SK-N-SH (cell line): ENCODE measurements around the gene SENP1.

Source experiments
- CTCF ChIP-seq: fragments of 200-600 bp; sonication (generic); IDR thresholded peaks from 2 replicates; pipeline ENCODE4 v1.6.1; 2017; ENCODE audit warnings: antibody characterized with exemption, mild to moderate bottlenecking, moderate library complexity
- FOXM1 ChIP-seq: IDR thresholded peaks from 2 replicates; pipeline ENCODE4 v1.4.0; 2012; ENCODE audit warnings: low read depth, mild to moderate bottlenecking
- NFIC ChIP-seq: IDR thresholded peaks from 2 replicates; pipeline ENCODE4 v1.4.0; 2012; ENCODE audit warnings: borderline replicate concordance
- POLR2AphosphoS5 ChIP-seq: IDR thresholded peaks from 2 replicates; pipeline ENCODE4 v1.6.1; 2012; ENCODE audit warnings: low read depth, low read length
- RAD21 ChIP-seq: IDR thresholded peaks from 2 replicates; pipeline ENCODE4 v1.6.1; 2012; ENCODE audit warnings: mild to moderate bottlenecking, low read length
- REST ChIP-seq: IDR thresholded peaks from 2 replicates; pipeline ENCODE4 v1.6.1; 2012; ENCODE audit warnings: mild to moderate bottlenecking, low read depth, low read length, moderate library complexity
- SIN3A ChIP-seq: IDR thresholded peaks from 2 replicates; pipeline ENCODE4 v1.6.1; 2012; ENCODE audit warnings: low read depth, mild to moderate bottlenecking, low read length, moderate library complexity, borderline replicate concordance
- SMC3 ChIP-seq: IDR thresholded peaks from 2 replicates; pipeline ENCODE4 v1.6.1; 2012; ENCODE audit warnings: low read depth, low read length, improper control_type of control experiment
- TAF1 ChIP-seq: IDR thresholded peaks from 2 replicates; pipeline ENCODE4 v1.6.1; 2012; ENCODE audit warnings: low read depth, mild to moderate bottlenecking, low read length, moderate library complexity, borderline replicate concordance
- USF2 ChIP-seq: fragments of 150-350 bp; IDR thresholded peaks from 2 replicates; pipeline ENCODE4 v1.6.1; 2017; ENCODE audit warnings: antibody characterized with exemption, low read length, low read depth, borderline replicate concordance
- YY1 ChIP-seq: IDR thresholded peaks from 2 replicates; pipeline ENCODE4 v1.4.0; 2012; ENCODE audit warnings: low read depth, mild to moderate bottlenecking

GRCh38 chr12:48075832-48076231, 30.0 kb downstream of the SENP1 start:
- TF ChIP-seq TAF1 = no peak
- TF ChIP-seq REST = no peak
- TF ChIP-seq CTCF = no peak
- no peak for TF ChIP-seq RAD21
- no peak for TF ChIP-seq SMC3
- no peak for TF ChIP-seq USF2
- no peak for TF ChIP-seq NFIC
- TF ChIP-seq FOXM1 = no peak
- TF ChIP-seq POLR2AphosphoS5 = no peak
- TF ChIP-seq YY1 = no peak
- no peak for TF ChIP-seq SIN3A
